Activated naive CD8-positive, alpha-beta T cell (primary cell): Measurements from ENCODE around the gene SGSH.
"Not testable (repeated sequence)": the region's sequence is repeated elsewhere in the genome, so short reads cannot be mapped to it uniquely, and the experiment has no call there.

Source experiments
- H3K27ac Mint-ChIP-seq: one replicate; pipeline ENCODE4 v1.8.0; 2021; ENCODE audit warnings: mixed read lengths
- H3K27me3 Mint-ChIP-seq: one replicate; pipeline ENCODE4 v1.8.0; 2021; ENCODE audit warnings: mixed read lengths
- H3K36me3 Mint-ChIP-seq: one replicate; pipeline ENCODE4 v1.8.0; 2021; ENCODE audit warnings: mixed read lengths
- H3K4me1 Mint-ChIP-seq: one replicate; pipeline ENCODE4 v1.8.0; 2021; ENCODE audit warnings: low read depth, mixed read lengths
- H3K4me3 Mint-ChIP-seq: one replicate; pipeline ENCODE4 v1.8.0; 2021; ENCODE audit warnings: mild to moderate bottlenecking, mixed read lengths
- H3K9me3 Mint-ChIP-seq: one replicate; pipeline ENCODE4 v1.8.0; 2021; ENCODE audit warnings: low read depth, mixed read lengths

Gene SGSH

GRCh38 chr17:80213643-80213975, 6.5 kb downstream of the SGSH start:
- H3K27me3 Mint-ChIP-seq: no peaks in the 10 kb centered on the region
- peaks cover 13% of the 10 kb centered on the region for H3K4me1 Mint-ChIP-seq
- no peak overlapping the region for H3K4me3 Mint-ChIP-seq
- H3K36me3 Mint-ChIP-seq: peaks cover 4% of the 10 kb centered on the region
- H3K9me3 Mint-ChIP-seq: no peaks in the 10 kb centered on the region
- no peak overlapping the region for H3K27ac Mint-ChIP-seq

GRCh38 chr17:80212962-80213642, 7.0 kb downstream of the SGSH start:
- Mint-ChIP-seq H3K4me1 (peaks cover 10% of the 10 kb centered on the region), H3K27ac (no peak overlapping the region), H3K4me3 (no peak overlapping the region), H3K9me3 (no peaks in the 10 kb centered on the region), H3K27me3 (no peaks in the 10 kb centered on the region), H3K36me3 (peaks cover 4% of the 10 kb centered on the region)

- H3K4me3 Mint-ChIP-seq: no peak overlapping the region
- peaks cover 2% of the 10 kb centered on the region for H3K36me3 Mint-ChIP-seq
- no peak overlapping the region for H3K27ac Mint-ChIP-seq
- no peaks in the 10 kb centered on the region for H3K9me3 Mint-ChIP-seq
- H3K27me3 Mint-ChIP-seq: no peaks in the 10 kb centered on the region
- H3K4me1 Mint-ChIP-seq: peaks cover 5% of the 10 kb centered on the region
Measured at GRCh38 chr17:80212511-80212910, 7.6 kb downstream of the SGSH start.

- H3K4me3 Mint-ChIP-seq: no peak overlapping the region
- H3K27ac Mint-ChIP-seq: no peak overlapping the region
- peaks cover 2% of the 10 kb centered on the region for H3K36me3 Mint-ChIP-seq
- no peaks in the 10 kb centered on the region for H3K9me3 Mint-ChIP-seq
- peaks cover under 1% of the 10 kb centered on the region for H3K4me1 Mint-ChIP-seq
- no peaks in the 10 kb centered on the region for H3K27me3 Mint-ChIP-seq
Measured at GRCh38 chr17:80212109-80212508, 8.0 kb downstream of the SGSH start.

GRCh38 chr17:80210348-80211108, 9.6 kb downstream of the SGSH start:
- Mint-ChIP-seq H3K36me3 (no peaks in the 10 kb centered on the region), H3K27ac (no peak overlapping the region), H3K27me3 (no peaks in the 10 kb centered on the region), H3K9me3 (no peaks in the 10 kb centered on the region), H3K4me3 (no peak overlapping the region), H3K4me1 (no peaks in the 10 kb centered on the region)

- Mint-ChIP-seq H3K27ac (no peak overlapping the region), H3K4me3 (no peak overlapping the region), H3K27me3 (no peaks in the 10 kb centered on the region), H3K9me3 (no peaks in the 10 kb centered on the region), H3K4me1 (no peaks in the 10 kb centered on the region), H3K36me3 (no peaks in the 10 kb centered on the region)
Measured at GRCh38 chr17:80209765-80210164, 10.4 kb downstream of the SGSH start.

GRCh38 chr17:80208050-80208449, 12.1 kb downstream of the SGSH start:
- no peaks in the 10 kb centered on the region for H3K27me3 Mint-ChIP-seq
- H3K4me3 Mint-ChIP-seq: no peak overlapping the region
- H3K27ac Mint-ChIP-seq: no peak overlapping the region
- H3K4me1 Mint-ChIP-seq: no peaks in the 10 kb centered on the region
- H3K36me3 Mint-ChIP-seq: no peaks in the 10 kb centered on the region
- H3K9me3 Mint-ChIP-seq: no peaks in the 10 kb centered on the region

GRCh38 chr17:80205811-80206210, 14.3 kb downstream of the SGSH start:
- no peaks in the 10 kb centered on the region for H3K4me1 Mint-ChIP-seq
- no peak overlapping the region for H3K27ac Mint-ChIP-seq
- no peaks in the 10 kb centered on the region for H3K36me3 Mint-ChIP-seq
- H3K9me3 Mint-ChIP-seq: no peaks in the 10 kb centered on the region
- no peak overlapping the region for H3K4me3 Mint-ChIP-seq
- H3K27me3 Mint-ChIP-seq: no peaks in the 10 kb centered on the region

- Mint-ChIP-seq H3K4me3 (no peak overlapping the region), H3K27ac (no peak overlapping the region), H3K27me3 (no peaks in the 10 kb centered on the region), H3K4me1 (no peaks in the 10 kb centered on the region), H3K36me3 (no peaks in the 10 kb centered on the region), H3K9me3 (no peaks in the 10 kb centered on the region)
Measured at GRCh38 chr17:80204626-80205468, 15.3 kb downstream of the SGSH start.

GRCh38 chr17:80203471-80203963, 16.6 kb downstream of the SGSH start:
- Mint-ChIP-seq H3K4me3 (no peak overlapping the region), H3K27ac (no peak overlapping the region), H3K4me1 (no peaks in the 10 kb centered on the region), H3K36me3 (no peaks in the 10 kb centered on the region), H3K27me3 (no peaks in the 10 kb centered on the region), H3K9me3 (no peaks in the 10 kb centered on the region)

- Mint-ChIP-seq H3K36me3 (no peaks in the 10 kb centered on the region), H3K27ac (no peak overlapping the region), H3K4me1 (no peaks in the 10 kb centered on the region), H3K4me3 (no peak overlapping the region), H3K27me3 (no peaks in the 10 kb centered on the region), H3K9me3 (no peaks in the 10 kb centered on the region)
Measured at GRCh38 chr17:80202197-80202596, 17.9 kb downstream of the SGSH start.

- H3K4me1 Mint-ChIP-seq: no peaks in the 10 kb centered on the region
- no peak overlapping the region for H3K27ac Mint-ChIP-seq
- no peaks in the 10 kb centered on the region for H3K27me3 Mint-ChIP-seq
- no peaks in the 10 kb centered on the region for H3K9me3 Mint-ChIP-seq
- H3K4me3 Mint-ChIP-seq: no peak overlapping the region
- no peaks in the 10 kb centered on the region for H3K36me3 Mint-ChIP-seq
Measured at GRCh38 chr17:80201446-80201845, 18.7 kb downstream of the SGSH start.

- H3K36me3 Mint-ChIP-seq, H3K27ac Mint-ChIP-seq, H3K4me1 Mint-ChIP-seq, H3K27me3 Mint-ChIP-seq, H3K9me3 Mint-ChIP-seq, H3K4me3 Mint-ChIP-seq: not testable (repeated sequence)
Measured at GRCh38 chr17:80199295-80199694, 20.8 kb downstream of the SGSH start.

GRCh38 chr17:80198144-80198661, 21.9 kb downstream of the SGSH start:
- no peak overlapping the region for H3K27ac Mint-ChIP-seq
- H3K36me3 Mint-ChIP-seq: no peaks in the 10 kb centered on the region
- no peaks in the 10 kb centered on the region for H3K9me3 Mint-ChIP-seq
- H3K4me1 Mint-ChIP-seq: no peaks in the 10 kb centered on the region
- no peak overlapping the region for H3K4me3 Mint-ChIP-seq
- H3K27me3 Mint-ChIP-seq: no peaks in the 10 kb centered on the region

GRCh38 chr17:80196652-80197051, 23.5 kb downstream of the SGSH start:
- H3K27me3 Mint-ChIP-seq: peaks cover 2% of the 10 kb centered on the region
- no peak overlapping the region for H3K27ac Mint-ChIP-seq
- H3K4me1 Mint-ChIP-seq: no peaks in the 10 kb centered on the region
- no peaks in the 10 kb centered on the region for H3K9me3 Mint-ChIP-seq
- no peak overlapping the region for H3K4me3 Mint-ChIP-seq
- no peaks in the 10 kb centered on the region for H3K36me3 Mint-ChIP-seq
